ENCODE results near the gene PKHD1. TPM values are rescaled to one million over a fixed set of nuclear protein-coding genes. Genes with fewer than 3 reads are reported as not detected.

The PKHD1 gene
- total RNA-seq, 2 donors from 2014 or later = not detected

DNA sequence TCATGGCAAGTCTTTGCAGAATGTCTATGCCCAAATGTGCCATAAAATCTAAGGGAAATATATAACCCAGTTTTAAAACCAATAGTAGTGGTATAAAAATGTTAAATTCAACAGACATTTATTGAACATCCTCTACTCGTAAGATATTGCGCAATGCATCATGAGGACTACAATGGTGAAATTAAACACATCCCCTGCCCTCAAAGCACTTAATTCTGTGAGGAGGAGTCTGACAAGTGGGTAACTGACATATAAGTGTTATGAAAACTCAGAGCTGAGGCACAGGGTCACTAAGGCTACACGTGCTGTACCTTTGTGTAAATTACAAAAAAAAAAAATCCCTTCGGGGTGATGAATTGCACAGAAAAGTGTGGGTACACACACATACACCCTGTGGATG is 6.2 kb downstream of the PKHD1 start:
- DNase-seq (ENCODE audit: low spot score) = no peak
- no peaks in the 10 kb centered on the region for H3K9me3 ChIP-seq
- no peak for TF ChIP-seq CTCF (IDR thresholded peaks at IDR 0.05)
- no peaks in the 10 kb centered on the region for H3K4me1 ChIP-seq
- H3K36me3 ChIP-seq = no peaks in the 10 kb centered on the region
- H3K27ac ChIP-seq = no peak overlapping the region
- no peaks in the 10 kb centered on the region for H3K27me3 ChIP-seq
- no peak overlapping the region for H3K4me3 ChIP-seq

GRCh38 chr6:52077961-52078625 is 9.3 kb downstream of the PKHD1 start:
- Histone ChIP-seq H3K27me3 (no peaks in the 10 kb centered on the region), H3K36me3 (no peaks in the 10 kb centered on the region), H3K27ac (no peak overlapping the region), H3K4me1 (no peaks in the 10 kb centered on the region), H3K9me3 (no peaks in the 10 kb centered on the region), H3K4me3 (no peak overlapping the region)
- no peak for DNase-seq (ENCODE audit: low spot score)
- TF ChIP-seq CTCF (IDR thresholded peaks at IDR 0.05) = no peak

GRCh38 chr6:52077180-52077884 is 10.1 kb downstream of the PKHD1 start:
- no peaks in the 10 kb centered on the region for H3K4me1 ChIP-seq
- no peak for TF ChIP-seq CTCF (IDR thresholded peaks at IDR 0.05)
- no peaks in the 10 kb centered on the region for H3K9me3 ChIP-seq
- DNase-seq (ENCODE audit: low spot score) = no peak
- H3K36me3 ChIP-seq = no peaks in the 10 kb centered on the region
- no peak overlapping the region for H3K4me3 ChIP-seq
- H3K27ac ChIP-seq = no peak overlapping the region
- no peaks in the 10 kb centered on the region for H3K27me3 ChIP-seq

DNA sequence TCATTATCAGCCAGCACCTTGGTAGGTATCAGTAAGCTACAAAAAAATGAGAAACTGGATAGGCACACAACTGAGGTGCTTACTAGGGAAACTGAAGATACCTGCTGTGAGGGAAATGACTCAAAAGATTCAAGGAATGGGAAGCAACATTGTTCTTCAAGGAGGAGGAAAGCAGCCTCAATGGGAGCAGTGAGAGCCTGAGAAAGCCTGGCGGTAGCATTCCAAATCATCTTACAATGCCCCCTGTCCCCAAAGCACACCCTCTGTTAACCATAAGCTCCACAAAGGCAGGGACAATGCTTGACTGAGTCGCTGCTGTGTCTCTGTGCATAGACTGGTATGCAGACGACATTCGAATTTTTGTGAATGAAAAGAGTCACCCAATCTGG is 10.6 kb downstream of the PKHD1 start:
- Histone ChIP-seq H3K27ac (no peak overlapping the region), H3K9me3 (no peaks in the 10 kb centered on the region), H3K4me3 (no peak overlapping the region), H3K4me1 (no peaks in the 10 kb centered on the region), H3K36me3 (no peaks in the 10 kb centered on the region), H3K27me3 (no peaks in the 10 kb centered on the region)
- DNase-seq (ENCODE audit: low spot score) = no peak
- no peak for TF ChIP-seq CTCF (IDR thresholded peaks at IDR 0.05)

GRCh38 chr6:52074716-52075115 is 12.7 kb downstream of the PKHD1 start:
- no peak for DNase-seq (ENCODE audit: low spot score)
- no peaks in the 10 kb centered on the region for H3K9me3 ChIP-seq
- no peaks in the 10 kb centered on the region for H3K4me1 ChIP-seq
- TF ChIP-seq CTCF (IDR thresholded peaks at IDR 0.05) = no peak
- H3K27ac ChIP-seq = no peak overlapping the region
- no peaks in the 10 kb centered on the region for H3K36me3 ChIP-seq
- H3K27me3 ChIP-seq = no peaks in the 10 kb centered on the region
- H3K4me3 ChIP-seq = no peak overlapping the region

All from right atrium auricular region (tissue), 2 donors.